GM12878 (cell line): Measurements from ENCODE around the gene MEG3. TPM values are rescaled to one million over a fixed set of nuclear protein-coding genes. Genes with fewer than 3 reads are reported as not detected.

Experiments used
- ATAC-seq: fragments of 200-7000 bp; cut with Tn5 transposase; 3 replicates; pipeline ENCODE4 v1.9.1; 2020; ENCODE audit warnings: mild to moderate bottlenecking, moderate library complexity
- BruUV-seq: library from RNA; stranded (reverse); fragments of 400-500 nt; replicated peaks from 2 replicates; lab custom pipeline; 2021; lab: Mats Ljungman, UMichigan
- CTCF ChIA-PET: fragments of 300-600 bp; sonication (Branson Sonifier 250); formaldehyde crosslinking; extraction: SDS; loops from one replicate; lab custom pipeline; 2021; ENCODE audit warnings: inconsistent platforms; lab: Yijun Ruan, JAX
- POLR2A ChIA-PET: fragments of 350-600 bp; formaldehyde crosslinking; extraction: SDS; loops from one replicate; lab custom pipeline; 2021; ENCODE audit warnings: inconsistent platforms; lab: Charles Lee
- RAD21 ChIA-PET: fragments of 300-600 bp; sonication (Branson Sonifier 250); formaldehyde crosslinking; loops from one replicate; lab custom pipeline; 2023; ENCODE audit warnings: antibody characterized with exemption; ENCODE audit not compliant: unreplicated experiment; lab: Charles Lee
- SMC1A ChIA-PET: fragments of 300-600 bp; sonication (Branson Sonifier 250); formaldehyde crosslinking; loops from one replicate; lab custom pipeline; 2023; ENCODE audit not compliant: unreplicated experiment, uncharacterized antibody; lab: Charles Lee
- DNase-seq: peaks from one replicate; pipeline ENCODE4 v3.0.0-alpha.2; 2011; ENCODE audit warnings: low read depth, low spot score
- FAIRE-seq: peaks from 3 replicates; lab custom pipeline; 2011; peaks lifted over from hg19 to GRCh38; lab: Jason Lieb, UNC
- H2AFZ ChIP-seq: 2 replicates; pipeline ENCODE4 v1.6.0; 2011; ENCODE audit warnings: low read depth, low read length, control low read depth; ENCODE audit not compliant: control insufficient read depth
- H3K27ac ChIP-seq: 2 replicates; pipeline ENCODE4 v1.5.1; 2011; ENCODE audit warnings: control low read depth; ENCODE audit not compliant: control insufficient read depth, insufficient read depth
- H3K27me3 ChIP-seq, 2 experiments: replicated peaks in 1 of 2; 2 replicates each; pipeline versions ENCODE4 v1.6.0 to v1.6.1; 2011; ENCODE audit warnings: low read length in 1 of 2; ENCODE audit not compliant: control insufficient read depth in 2 of 2, insufficient read depth in 2 of 2
- H3K36me3 ChIP-seq, 2 experiments: 2 replicates each; pipeline ENCODE4 v1.5.1; 2011; ENCODE audit warnings: low read length in 1 of 2; ENCODE audit not compliant: control insufficient read depth in 2 of 2, insufficient read depth in 2 of 2
- H3K4me1 ChIP-seq: 2 replicates; pipeline ENCODE4 v1.6.1; 2011; ENCODE audit warnings: mild to moderate bottlenecking, low read length, moderate library complexity, mixed read lengths; ENCODE audit not compliant: control insufficient read depth, insufficient read depth
- H3K4me2 ChIP-seq: 2 replicates; pipeline ENCODE4 v1.6.0; 2011; ENCODE audit warnings: control low read depth; ENCODE audit not compliant: control insufficient read depth, insufficient read depth
- H3K4me3 ChIP-seq: fragments of 200-600 bp; sonication (generic); 2 replicates; pipeline ENCODE4 v1.5.1; 2016
- H3K79me2 ChIP-seq: 2 replicates; pipeline ENCODE4 v1.6.0; 2011; ENCODE audit warnings: low read length; ENCODE audit not compliant: control insufficient read depth, insufficient read depth
- H3K9ac ChIP-seq: 2 replicates; pipeline ENCODE4 v1.8.0; 2011; ENCODE audit warnings: low read length, control low read depth, mixed read lengths; ENCODE audit not compliant: control insufficient read depth, insufficient read depth
- H3K9me3 ChIP-seq: replicated peaks from 3 replicates; pipeline ENCODE4 v1.5.1; 2011; ENCODE audit warnings: mild to moderate bottlenecking, low read length; ENCODE audit not compliant: control insufficient read depth, insufficient read depth
- H4K20me1 ChIP-seq: 2 replicates; pipeline ENCODE4 v1.6.0; 2011; ENCODE audit not compliant: control insufficient read depth, insufficient read depth
- CREB1 ChIP-seq: IDR thresholded peaks from 2 replicates; pipeline ENCODE4 v1.6.1; 2012; ENCODE audit warnings: low read depth, mild to moderate bottlenecking, inconsistent platforms
- ETV6 ChIP-seq, 2 experiments: fragments of 450-650 bp in 1 of 2; IDR thresholded peaks in 1 of 2; conservative IDR thresholded peaks in 1 of 2; 2 replicates each; pipeline ENCODE4 v1.6.1; 2014; ENCODE audit warnings: antibody characterized with exemption in 1 of 2, borderline replicate concordance in 1 of 2, low read depth in 1 of 2, mild to moderate bottlenecking in 1 of 2, moderate library complexity in 1 of 2
- EZH2 ChIP-seq: IDR thresholded peaks from 2 replicates; pipeline ENCODE4 v1.6.1; 2012; ENCODE audit warnings: low read depth, mild to moderate bottlenecking, control low read depth, inconsistent platforms, low read length, borderline replicate concordance; ENCODE audit not compliant: control insufficient read depth
- IRF3 ChIP-seq: fragments of 450-650 bp; IDR thresholded peaks from 2 replicates; pipeline ENCODE4 v1.6.1; 2014; ENCODE audit warnings: mild to moderate bottlenecking
- POLR2AphosphoS5 ChIP-seq: IDR thresholded peaks from 2 replicates; pipeline ENCODE4 v1.6.1; 2011; ENCODE audit warnings: mild to moderate bottlenecking, low read length, inconsistent platforms
- RBBP5 ChIP-seq: fragments of 200-600 bp; sonication (generic); conservative IDR thresholded peaks from 2 replicates; pipeline ENCODE4 v1.6.1; 2016
- RELB ChIP-seq: fragments of 450-650 bp; IDR thresholded peaks from 2 replicates; pipeline ENCODE4 v1.6.1; 2017; ENCODE audit warnings: low read depth, mild to moderate bottlenecking, moderate library complexity
- SIX5 ChIP-seq: IDR thresholded peaks from 2 replicates; pipeline ENCODE4 v1.6.1; 2011; ENCODE audit warnings: mild to moderate bottlenecking, low read depth, low read length, moderate library complexity; ENCODE audit not compliant: severe bottlenecking
- SMAD5 ChIP-seq: IDR thresholded peaks from 2 replicates; pipeline ENCODE4 v1.6.1; 2016; ENCODE audit warnings: antibody characterized with exemption, low read depth
- SP1 ChIP-seq: IDR thresholded peaks from one replicate; pipeline ENCODE4 v1.6.1; 2011; ENCODE audit warnings: low read depth, low read length
- SPI1 ChIP-seq: IDR thresholded peaks from 2 replicates; pipeline ENCODE4 v1.6.1; 2011; ENCODE audit warnings: low read depth, mild to moderate bottlenecking, low read length, moderate library complexity, borderline replicate concordance; ENCODE audit not compliant: insufficient read depth
- SREBF1 ChIP-seq: IDR thresholded peaks from 2 replicates; pipeline ENCODE4 v1.6.1; 2012; ENCODE audit warnings: mild to moderate bottlenecking, low read length
- ZNF217 ChIP-seq: fragments of 450-650 bp; IDR thresholded peaks from 2 replicates; pipeline ENCODE4 v1.6.1; 2017; ENCODE audit warnings: antibody characterized with exemption, mild to moderate bottlenecking
- ZNF274 ChIP-seq: IDR thresholded peaks from one replicate; pipeline ENCODE4 v1.8.0; 2011; ENCODE audit not compliant: insufficient read length, insufficient read depth
- WGBS: methylation state at CpG from one replicate; pipeline ENCODE4 v1.1.6; 2016; ENCODE audit warnings: low lambda C conversion rate; ENCODE audit not compliant: insufficient replicate concordance, insufficient coverage; ENCODE audit errors: missing lambda C conversion rate; 5-methylcytosine and 5-hydroxymethylcytosine counted together
- in situ Hi-C: fragments of 300-500 bp; cut with MboI; formaldehyde crosslinking; loops from 9 replicates; pipeline ENCODE4 v1.14.3; 2018; ENCODE audit warnings: mixed read lengths
- intact Hi-C: fragments of 100-400 bp; cut with micrococcal nuclease; formaldehyde crosslinking; loops from one replicate; pipeline ENCODE4 v1.14.2; 2022; ENCODE audit not compliant: unreplicated experiment
- polyA plus RNA-seq, 11 experiments: library from polyadenylated mRNA; depleted of rRNA in 4 of 11; unstranded in 6 of 11; stranded (reverse) in 5 of 11; fragments of >200 nt; fragmentation: Nextera tagmentation in 4 of 11; fragmentation: Illumina TruSeq in 1 of 11; extraction: Ambion mirVana in 4 of 11; extraction: Trizol in 1 of 11; gene quantifications; 1 replicate in 1 of 11; 2 replicates in 10 of 11; pipeline versions ENCODE4 v1.2.1 to v1.2.3, GENCODE V29; 2011 to 2016; ENCODE audit warnings: inconsistent platforms in 2 of 11, missing spikeins in 2 of 11, low read depth in 1 of 11
- total RNA-seq, 4 experiments: library from RNA; depleted of rRNA in 3 of 4; stranded (reverse); fragments of >200 nt in 3 of 4; fragmentation: Illumina TruSeq in 1 of 4; extraction: Trizol in 1 of 4; gene quantifications; 2 replicates each; pipeline versions ENCODE4 v1.2.1 to v1.2.3, GENCODE V29; 2013 to 2021
- TF ChIP-seq, protein P1 (sequence below), 3 experiments: IDR thresholded peaks in 2 of 3; conservative IDR thresholded peaks in 1 of 3; 2 replicates each; pipeline ENCODE4 v1.5.1; 2011; ENCODE audit warnings: low read depth in 3 of 3, low read length in 3 of 3, mild to moderate bottlenecking in 3 of 3, control low read depth in 2 of 3, moderate library complexity in 2 of 3, inconsistent platforms in 1 of 3, mixed read lengths in 1 of 3; ENCODE audit not compliant: control insufficient read depth in 2 of 3, insufficient read depth in 1 of 3; ENCODE audit errors: extremely low read depth in 1 of 3
- TF ChIP-seq, protein P2 (sequence below): fragments of 450-650 bp; IDR thresholded peaks from 2 replicates; pipeline ENCODE4 v1.6.1; 2017; ENCODE audit warnings: borderline replicate concordance

The MEG3 gene
- total and polyA plus RNA-seq, 10 of the 15 experiments (the other 5 are each of a cell fraction or from before 2014, with no cell fraction given), result 0.03 to 2.9 (median 0.95) TPM; not detected in 7

DNA sequence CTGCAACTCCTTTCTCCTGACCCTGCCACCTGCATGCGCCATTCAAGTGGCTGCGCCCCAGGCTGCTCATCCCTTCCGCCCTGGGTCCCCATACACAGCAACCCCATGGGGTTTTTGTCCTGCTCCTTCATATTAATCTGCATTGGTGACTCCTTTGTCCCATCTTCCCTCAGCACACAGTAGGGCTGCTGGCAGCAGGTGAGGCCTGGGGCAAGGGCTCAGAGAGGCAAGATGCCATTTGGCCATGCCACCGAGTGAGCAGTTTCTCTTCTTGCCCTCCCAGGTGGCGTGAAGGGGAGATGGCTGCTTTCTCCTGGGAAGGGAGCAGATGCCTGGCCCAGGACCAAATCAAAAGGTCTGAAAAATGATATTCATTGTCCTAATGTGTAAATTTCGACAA, 68.5 kb downstream of the MEG3 start:
- ChIA-PET POLR2A (no interaction called here), SMC1A (no interaction called here), CTCF (no interaction called here), RAD21 (no interaction called here)
- FAIRE-seq (no peak), ATAC-seq (no peak), DNase-seq (no peak)
- Histone ChIP-seq H4K20me1 (no peaks in the 10 kb centered on the region), H3K27me3 (no peaks in the 10 kb centered on the region), H3K36me3 (no peaks in the 10 kb centered on the region), H2AFZ (no peak overlapping the region), H3K27ac (no peak overlapping the region), H3K4me2 (no peak overlapping the region), H3K4me1 (no peaks in the 10 kb centered on the region), H3K9me3 (no peaks in the 10 kb centered on the region), H3K9ac (no peak overlapping the region), H3K4me3 (no peak overlapping the region), H3K79me2 (no peaks in the 10 kb centered on the region)
- intact Hi-C loops (no loop called here), in situ Hi-C loops (no loop called here)
- WGBS, result 53% methylated on average over 6 of the region's 6 CpGs
- no TSS peak for BruUV-seq
- TF ChIP-seq, protein P1, sequence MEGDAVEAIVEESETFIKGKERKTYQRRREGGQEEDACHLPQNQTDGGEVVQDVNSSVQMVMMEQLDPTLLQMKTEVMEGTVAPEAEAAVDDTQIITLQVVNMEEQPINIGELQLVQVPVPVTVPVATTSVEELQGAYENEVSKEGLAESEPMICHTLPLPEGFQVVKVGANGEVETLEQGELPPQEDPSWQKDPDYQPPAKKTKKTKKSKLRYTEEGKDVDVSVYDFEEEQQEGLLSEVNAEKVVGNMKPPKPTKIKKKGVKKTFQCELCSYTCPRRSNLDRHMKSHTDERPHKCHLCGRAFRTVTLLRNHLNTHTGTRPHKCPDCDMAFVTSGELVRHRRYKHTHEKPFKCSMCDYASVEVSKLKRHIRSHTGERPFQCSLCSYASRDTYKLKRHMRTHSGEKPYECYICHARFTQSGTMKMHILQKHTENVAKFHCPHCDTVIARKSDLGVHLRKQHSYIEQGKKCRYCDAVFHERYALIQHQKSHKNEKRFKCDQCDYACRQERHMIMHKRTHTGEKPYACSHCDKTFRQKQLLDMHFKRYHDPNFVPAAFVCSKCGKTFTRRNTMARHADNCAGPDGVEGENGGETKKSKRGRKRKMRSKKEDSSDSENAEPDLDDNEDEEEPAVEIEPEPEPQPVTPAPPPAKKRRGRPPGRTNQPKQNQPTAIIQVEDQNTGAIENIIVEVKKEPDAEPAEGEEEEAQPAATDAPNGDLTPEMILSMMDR (IDR thresholded peaks at IDR 0.05 in 2 of 3, conservative IDR thresholded peaks at IDR 0.05 in 1 of 3; ENCODE audit: control insufficient read depth in 2 of 3, extremely low read depth in 1 of 3, insufficient read depth in 1 of 3, low read depth in 3 of 3, low read length in 3 of 3), result no peak
- no peak for TF ChIP-seq ZNF274
- TF ChIP-seq RELB, result no peak
- no peak for TF ChIP-seq CREB1
- no peak for TF ChIP-seq SREBF1
- TF ChIP-seq ETV6 (conservative IDR thresholded peaks at IDR 0.05 in 1 of 2, IDR thresholded peaks at IDR 0.05 in 1 of 2; ENCODE audit: borderline replicate concordance in 1 of 2, low read depth in 1 of 2), result no peak
- TF ChIP-seq SPI1, result no peak
- TF ChIP-seq EZH2, result no peak
- TF ChIP-seq, protein P2, sequence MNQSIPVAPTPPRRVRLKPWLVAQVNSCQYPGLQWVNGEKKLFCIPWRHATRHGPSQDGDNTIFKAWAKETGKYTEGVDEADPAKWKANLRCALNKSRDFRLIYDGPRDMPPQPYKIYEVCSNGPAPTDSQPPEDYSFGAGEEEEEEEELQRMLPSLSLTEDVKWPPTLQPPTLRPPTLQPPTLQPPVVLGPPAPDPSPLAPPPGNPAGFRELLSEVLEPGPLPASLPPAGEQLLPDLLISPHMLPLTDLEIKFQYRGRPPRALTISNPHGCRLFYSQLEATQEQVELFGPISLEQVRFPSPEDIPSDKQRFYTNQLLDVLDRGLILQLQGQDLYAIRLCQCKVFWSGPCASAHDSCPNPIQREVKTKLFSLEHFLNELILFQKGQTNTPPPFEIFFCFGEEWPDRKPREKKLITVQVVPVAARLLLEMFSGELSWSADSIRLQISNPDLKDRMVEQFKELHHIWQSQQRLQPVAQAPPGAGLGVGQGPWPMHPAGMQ, result no peak
- no peak for TF ChIP-seq RBBP5
- TF ChIP-seq SMAD5, result no peak
- TF ChIP-seq SIX5, result no peak
- no peak for TF ChIP-seq POLR2AphosphoS5
- TF ChIP-seq SP1, result no peak
- no peak for TF ChIP-seq ZNF217
- no peak for TF ChIP-seq IRF3
